Left lung (tissue), 10 donors: ENCODE measurements around the gene MAPK9. TPM values are rescaled to one million over a fixed set of nuclear protein-coding genes. Genes with fewer than 3 reads are reported as not detected.
A peak's percentile ranks its signal among the peaks of the same experiment; 100 is the strongest.

ENCODE experiments used
- ATAC-seq: fragments of 200-7000 bp; cut with Tn5 transposase; one replicate; pipeline ENCODE4 v1.9.1; 2020; ENCODE audit warnings: moderate library complexity
- DNase-seq, 4 donors: peaks; one replicate each; pipeline ENCODE4 v3.0.0-alpha.2; 2013 to 2020
- H3K27ac ChIP-seq, 2 donors: fragments of 200-600 bp; sonication (generic) in 1 of 2; one replicate each; pipeline versions ENCODE4 v1.5.0 to v1.8.0; 2020 to 2021
- H3K27me3 ChIP-seq, 2 donors: fragments of 200-600 bp; sonication (generic) in 1 of 2; one replicate each; pipeline versions ENCODE4 v1.5.0 to v1.8.0; 2020 to 2021
- H3K36me3 ChIP-seq, 2 donors: fragments of 200-600 bp; sonication (generic) in 1 of 2; one replicate each; pipeline versions ENCODE4 v1.5.0 to v1.8.0; 2020 to 2021
- H3K4me1 ChIP-seq, 2 donors: fragments of 200-600 bp; one replicate each; pipeline ENCODE4 v1.8.0; 2021
- H3K4me3 ChIP-seq, 2 donors: fragments of 200-600 bp; sonication (generic) in 1 of 2; one replicate each; pipeline versions ENCODE4 v1.5.0 to v1.8.0; 2020 to 2021; ENCODE audit warnings: mild to moderate bottlenecking in 1 of 2
- H3K9me3 ChIP-seq, 2 donors: fragments of 200-600 bp; sonication (generic) in 1 of 2; one replicate each; pipeline versions ENCODE4 v1.5.0 to v1.8.0; 2020 to 2021
- CTCF ChIP-seq, 2 donors: fragments of 200-600 bp; sonication (generic) in 1 of 2; IDR thresholded peaks; one replicate each; pipeline versions ENCODE4 v1.5.0 to v1.8.0; 2021; ENCODE audit warnings: antibody characterized with exemption in 2 of 2
- intact Hi-C, 2 donors: fragments of 100-400 bp; cut with DNase I; formaldehyde crosslinking; loops; one replicate each; pipeline versions ENCODE4 v1.11.2 to v1.14.2; 2022
- polyA plus RNA-seq, 6 donors: library from polyadenylated mRNA; unstranded; fragments of 120-200 nt; gene quantifications; one replicate each; pipeline ENCODE4 v1.2.1, GENCODE V29; 2013; ENCODE audit not compliant: insufficient read length in 6 of 6
- total RNA-seq, 2 donors: library from RNA; stranded (reverse); fragmentation: NEBNext Ultra II Directional; extraction: Animal tissue kit (Norgen Biotek cat#: 25700); gene quantifications; one replicate each; pipeline ENCODE4 v1.2.1, GENCODE V29; 2021
- donor health status: DM: no; HTN: yes; CAD: no.
- donor health status: DM: no; HTN: no; CAD: no.

The MAPK9 gene
- total and polyA plus RNA-seq, 8 donors, result 36.2 to 44.9 (median 38.4) TPM

- DNase-seq (no peak), ATAC-seq (no peak)
- no peaks in the 10 kb centered on the region for H3K36me3 ChIP-seq
- H3K27ac ChIP-seq, result no peak overlapping the region
- H3K4me1 ChIP-seq, result peaks cover 0 to 9% of the 10 kb centered on the region in 2 donors
- H3K4me3 ChIP-seq, result no peak overlapping the region
- H3K27me3 ChIP-seq, result peaks cover 19 to 50% of the 10 kb centered on the region in 2 donors
- intact Hi-C loops, result no loop called here
- TF ChIP-seq CTCF (IDR thresholded peaks at IDR 0.05), result no peak
- H3K9me3 ChIP-seq, result no peaks in the 10 kb centered on the region
These were observed 87.5 kb downstream of the MAPK9 start for GRCh38 chr5:180204276-180204819.

GRCh38 chr5:180202939-180203573 lies 88.8 kb downstream of the MAPK9 start:
- Histone ChIP-seq H3K4me1 (no peaks in the 10 kb centered on the region), H3K9me3 (no peaks in the 10 kb centered on the region), H3K36me3 (no peaks in the 10 kb centered on the region), H3K27me3 (peaks cover 13 to 54% of the 10 kb centered on the region in 2 donors), H3K4me3 (no peak overlapping the region), H3K27ac (no peak overlapping the region)
- intact Hi-C loops, result no loop called here
- no peak for TF ChIP-seq CTCF (IDR thresholded peaks at IDR 0.05)
- ATAC-seq (no peak), DNase-seq (no peak)

- Histone ChIP-seq H3K4me1 (no peaks in the 10 kb centered on the region), H3K9me3 (no peaks in the 10 kb centered on the region), H3K27me3 (peaks cover 0 to 39% of the 10 kb centered on the region in 2 donors), H3K36me3 (no peaks in the 10 kb centered on the region), H3K27ac (no peak overlapping the region), H3K4me3 (no peak overlapping the region)
- intact Hi-C loops, result no loop called here
- peak in 1 of 2 donors; percentile 18 for TF ChIP-seq CTCF (IDR thresholded peaks at IDR 0.05)
- ATAC-seq, result peak; percentile 30
- DNase-seq, result no peak
These were observed 90.6 kb downstream of the MAPK9 start for GRCh38 chr5:180201051-180201987.

GRCh38 chr5:180199390-180199789 lies 92.5 kb downstream of the MAPK9 start:
- Histone ChIP-seq H3K9me3 (no peaks in the 10 kb centered on the region), H3K4me1 (no peaks in the 10 kb centered on the region)

More at GRCh38 chr5:180199390-180199789, 92.5 kb downstream of the MAPK9 start:
- no peak overlapping the region for H3K27ac ChIP-seq
- no peak for ATAC-seq
- H3K4me3 ChIP-seq, result no peak overlapping the region
- H3K27me3 ChIP-seq, result peaks cover 0 to 26% of the 10 kb centered on the region in 2 donors
- H3K36me3 ChIP-seq, result no peaks in the 10 kb centered on the region
- DNase-seq, result no peak
- TF ChIP-seq CTCF (IDR thresholded peaks at IDR 0.05), result no peak
- intact Hi-C loops, result no loop called here
